CD4-positive, alpha-beta memory T cell (primary cell): ENCODE measurements around the gene DCTN4. TPM values are rescaled to one million over a fixed set of nuclear protein-coding genes. Genes with fewer than 3 reads are reported as not detected.

ENCODE experiments used
- CTCF ChIA-PET: fragments of 350-600 bp; sonication (Branson Sonifier 250); formaldehyde crosslinking; loops from one replicate; lab custom pipeline; 2021; ENCODE audit warnings: inconsistent platforms; ENCODE audit not compliant: partially characterized antibody; lab: Charles Lee
- POLR2A ChIA-PET: fragments of 350-600 bp; sonication (Branson Sonifier 250); formaldehyde crosslinking; loops from one replicate; lab custom pipeline; 2021; ENCODE audit not compliant: partially characterized antibody; lab: Charles Lee
- DNase-seq, 5 donors: peaks; one replicate each; pipeline versions ENCODE4 v3.0.0 to v3.0.0-alpha.2; 2020 to 2022; ENCODE audit warnings: mixed read lengths in 1 of 5
- H3K27ac ChIP-seq: one replicate; pipeline ENCODE4 v1.7.0; 2013; ENCODE audit warnings: low read depth, low read length
- H3K27me3 ChIP-seq: 2 replicates; pipeline ENCODE4 v1.7.0; 2013; ENCODE audit warnings: mild to moderate bottlenecking, low read length, moderate library complexity; ENCODE audit not compliant: insufficient read depth
- H3K36me3 ChIP-seq: 2 replicates; pipeline ENCODE4 v1.7.0; 2013; ENCODE audit warnings: mild to moderate bottlenecking, low read length, moderate library complexity; ENCODE audit not compliant: insufficient read depth
- H3K4me1 ChIP-seq: 2 replicates; pipeline ENCODE4 v1.7.0; 2013; ENCODE audit warnings: mild to moderate bottlenecking, low read length, moderate library complexity; ENCODE audit not compliant: insufficient read depth
- H3K4me3 ChIP-seq, 2 donors: one replicate each; pipeline ENCODE4 v1.7.0; 2013; ENCODE audit warnings: low read length in 2 of 2, mild to moderate bottlenecking in 1 of 2
- H3K9me3 ChIP-seq, 2 donors: one replicate each; pipeline ENCODE4 v1.7.0; 2013; ENCODE audit warnings: low read length in 2 of 2, control low read depth in 1 of 2; ENCODE audit not compliant: control insufficient read depth in 1 of 2
- H3K27ac Mint-ChIP-seq, 7 donors: one replicate each; pipeline ENCODE4 v1.8.0; 2020 to 2021; ENCODE audit warnings: mixed read lengths in 7 of 7, mild to moderate bottlenecking in 6 of 7, inconsistent platforms in 3 of 7, moderate library complexity in 3 of 7
- H3K27me3 Mint-ChIP-seq, 2 donors: one replicate each; pipeline ENCODE4 v1.8.0; 2020 to 2021; ENCODE audit warnings: mixed read lengths in 2 of 2
- H3K36me3 Mint-ChIP-seq, 2 donors: one replicate each; pipeline ENCODE4 v1.8.0; 2020 to 2021; ENCODE audit warnings: mixed read lengths in 2 of 2, inconsistent platforms in 1 of 2, mild to moderate bottlenecking in 1 of 2
- H3K4me1 Mint-ChIP-seq, 4 donors: one replicate each; pipeline ENCODE4 v1.8.0; 2020 to 2021; ENCODE audit warnings: mixed read lengths in 4 of 4, mild to moderate bottlenecking in 1 of 4
- H3K4me3 Mint-ChIP-seq, 8 donors: one replicate each; pipeline ENCODE4 v1.8.0; 2020 to 2021; ENCODE audit warnings: mixed read lengths in 8 of 8, mild to moderate bottlenecking in 7 of 8, moderate library complexity in 6 of 8, inconsistent platforms in 3 of 8
- H3K9me3 Mint-ChIP-seq, 8 donors: one replicate each; pipeline ENCODE4 v1.8.0; 2020 to 2021; ENCODE audit warnings: mixed read lengths in 8 of 8, mild to moderate bottlenecking in 5 of 8, inconsistent platforms in 3 of 8, moderate library complexity in 1 of 8
- intact Hi-C: fragments of 100-400 bp; cut with micrococcal nuclease; formaldehyde crosslinking; loops from one replicate; pipeline ENCODE4 v1.15.1; 2023
- polyA plus RNA-seq, 2 donors: library from polyadenylated mRNA; unstranded; fragments of 300-500 nt; fragmentation: Illumina TruSeq; gene quantifications; one replicate each; pipeline ENCODE4 v1.2.3, GENCODE V29; 2021
- total RNA-seq, 2 experiments: library from RNA; stranded (reverse); gene quantifications; one replicate each; pipeline ENCODE4 v1.2.3, GENCODE V29; 2021

Gene DCTN4
- total and polyA plus RNA-seq, 4 experiments from 2014 or later: 8.8 to 46.0 (median 27.3) TPM

DNA sequence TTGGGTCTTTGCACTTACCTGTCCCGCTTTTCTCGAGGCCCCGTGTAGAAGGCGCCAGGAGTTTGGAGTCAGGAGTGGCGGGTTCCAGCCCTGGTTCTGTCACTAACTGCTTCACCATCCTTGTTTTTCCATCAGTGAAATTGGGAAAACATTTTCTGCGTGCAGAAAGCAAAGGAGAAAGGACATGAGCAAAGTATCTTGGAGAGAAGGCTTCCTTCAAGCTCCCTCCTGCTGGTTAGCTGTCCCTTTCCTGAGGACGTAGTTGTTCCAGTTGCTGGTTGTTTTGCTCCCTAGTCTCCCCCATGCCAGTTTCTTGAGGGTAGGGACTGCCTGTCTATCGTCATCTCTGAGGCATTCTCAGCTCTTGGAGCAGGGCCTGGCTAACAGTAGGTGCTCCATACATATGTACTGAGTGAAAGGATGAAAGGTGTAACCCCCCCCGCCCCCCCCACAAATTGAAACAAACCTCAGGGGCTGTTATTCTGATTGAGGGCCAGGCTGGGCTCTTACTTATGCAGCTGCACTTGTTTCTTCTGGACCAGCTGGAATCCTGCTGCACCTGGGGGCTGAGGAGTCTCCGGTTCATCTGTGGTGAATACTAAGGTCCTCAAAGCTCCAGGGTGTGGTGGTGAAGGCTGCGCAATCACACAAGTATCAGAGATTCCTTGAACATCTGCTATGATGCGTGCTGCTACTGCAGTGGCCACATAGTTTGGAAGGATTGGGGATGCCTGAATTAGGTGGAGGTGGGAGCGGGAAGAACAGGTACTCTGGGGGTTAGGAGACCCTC, 20.8 kb upstream of the DCTN4 start:
- peak overlapping the region; percentile 60 for H3K27ac ChIP-seq

GRCh38 chr5:150778517-150779396, 19.9 kb upstream of the DCTN4 start, which contains the start of gene SMIM3:
Gene SMIM3 (plus strand): TSS chr5:150778757. CDS start chr5:150795441, 16,684 bp downstream.
- H3K4me1 Mint-ChIP-seq: peaks cover 36 to 61% (median 52%) of the 10 kb centered on the region in 4 donors
- H3K4me3 Mint-ChIP-seq: peak within 1 kb of the TSS; percentile 97 to 99 (median 98)
- no peaks in the 10 kb centered on the region for H3K27me3 ChIP-seq
- H3K9me3 ChIP-seq: no peaks in the 10 kb centered on the region
- peak within 1 kb of the TSS; percentile 93 to 99 (median 96) for H3K27ac Mint-ChIP-seq
- H3K36me3 Mint-ChIP-seq: peaks cover 0 to 5% of the 10 kb centered on the region in 2 donors
- H3K9me3 Mint-ChIP-seq: no peaks in the 10 kb centered on the region
- intact Hi-C loops: loop anchor here (1.0 to 5.0 kb wide), 6 partner anchors 20 to 320 kb away; partner anchors contain the start of gene IRGM
- peak within 1 kb of the TSS; percentile 60 for H3K27ac ChIP-seq
- POLR2A ChIA-PET: interaction anchor here (0.6 to 3.7 kb wide), 17 partner anchors 10 to 329 kb away, joined by 3 to 53 read pairs (median 5); partner anchors contain the start of genes DCTN4, IRGM, RBM22 and RPS14
- H3K4me1 ChIP-seq: peaks cover 52% of the 10 kb centered on the region
- CTCF ChIA-PET: interaction anchor here (0.6 to 6.1 kb wide), 29 partner anchors 8 to 337 kb away, joined by 3 to 87 read pairs (median 5); partner anchors contain the start of genes DCTN4, IRGM, MYOZ3 and RBM22
- no peaks in the 10 kb centered on the region for H3K36me3 ChIP-seq
- H3K4me3 ChIP-seq: peak within 1 kb of the TSS; percentile 67 to 77
- no peaks in the 10 kb centered on the region for H3K27me3 Mint-ChIP-seq
- DNase-seq: peak; percentile 59 to 70 (median 65)

More for the DNA sequence above, 20.8 kb upstream of the DCTN4 start:
- CTCF ChIA-PET: interaction anchor here (0.7 to 6.1 kb wide), 21 partner anchors 8 to 336 kb away, joined by 3 to 87 read pairs (median 5); partner anchors contain the start of genes DCTN4, IRGM, MYOZ3 and RBM22
- H3K27me3 ChIP-seq: no peaks in the 10 kb centered on the region
- Mint-ChIP-seq H3K36me3 (peaks cover 0 to 7% of the 10 kb centered on the region in 2 donors), H3K27ac (peak overlapping the region; percentile 93 to 99 (median 96)), H3K4me1 (peaks cover 41 to 69% (median 58%) of the 10 kb centered on the region in 4 donors), H3K9me3 (no peaks in the 10 kb centered on the region), H3K27me3 (no peaks in the 10 kb centered on the region), H3K4me3 (peak overlapping the region; percentile 97 to 99 (median 98))
- POLR2A ChIA-PET: interaction anchor here (1.0 to 3.7 kb wide), 8 partner anchors 9 to 330 kb away, joined by 3 to 53 read pairs (median 16); partner anchors contain the start of genes DCTN4, IRGM, RBM22 and RPS14
- H3K36me3 ChIP-seq: no peaks in the 10 kb centered on the region
- intact Hi-C loops: loop anchor here (1.0 to 5.0 kb wide), 5 partner anchors 67 to 321 kb away; partner anchors contain the start of gene IRGM
- H3K4me1 ChIP-seq: peaks cover 61% of the 10 kb centered on the region
- H3K4me3 ChIP-seq: peak overlapping the region; percentile 67 to 77
- no peak for DNase-seq
- H3K9me3 ChIP-seq: no peaks in the 10 kb centered on the region

GRCh38 chr5:150778088-150778516, 19.3 kb upstream of the DCTN4 start:
- no peaks in the 10 kb centered on the region for H3K27me3 ChIP-seq
- peaks cover 0 to 2% of the 10 kb centered on the region in 2 donors for H3K36me3 Mint-ChIP-seq
- H3K36me3 ChIP-seq: no peaks in the 10 kb centered on the region
- H3K27ac ChIP-seq: peak overlapping the region; percentile 60
- peak overlapping the region; percentile 54 to 67 for H3K4me3 ChIP-seq
- peaks cover 47% of the 10 kb centered on the region for H3K4me1 ChIP-seq
- CTCF ChIA-PET: interaction anchor here (0.7 to 6.1 kb wide), 23 partner anchors 9 to 337 kb away, joined by 3 to 87 read pairs (median 5); partner anchors contain the start of genes DCTN4, IRGM and RBM22
- H3K9me3 ChIP-seq: no peaks in the 10 kb centered on the region
- peaks cover 30 to 54% (median 46%) of the 10 kb centered on the region in 4 donors for H3K4me1 Mint-ChIP-seq
- peak overlapping the region; percentile 97 to 99 (median 98) for H3K4me3 Mint-ChIP-seq
- intact Hi-C loops: loop anchor here (1.0 to 5.0 kb wide), 3 partner anchors 20 to 319 kb away; no protein-coding TSS in a partner anchor
- POLR2A ChIA-PET: interaction anchor here (0.6 to 3.7 kb wide), 14 partner anchors 9 to 328 kb away, joined by 3 to 53 read pairs (median 5); partner anchors contain the start of genes DCTN4, IRGM, RBM22 and RPS14
- peaks cover 0 to 4% of the 10 kb centered on the region in 2 donors for H3K27me3 Mint-ChIP-seq
- H3K27ac Mint-ChIP-seq: peak overlapping the region; percentile 85 to 99 (median 91)
- H3K9me3 Mint-ChIP-seq: no peaks in the 10 kb centered on the region
- DNase-seq: no peak

- H3K27me3 ChIP-seq: no peaks in the 10 kb centered on the region
- intact Hi-C loops: loop anchor here (1.0 to 5.0 kb wide), 3 partner anchors 19 to 319 kb away; no protein-coding TSS in a partner anchor
- no peaks in the 10 kb centered on the region for H3K36me3 ChIP-seq
- peak overlapping the region; percentile 85 to 99 (median 91) for H3K27ac Mint-ChIP-seq
- H3K27ac ChIP-seq: peak overlapping the region; percentile 60
- ChIA-PET POLR2A (interaction anchor here (0.9 to 3.7 kb wide), 9 partner anchors 9 to 106 kb away, joined by 3 to 53 read pairs (median 7); partner anchors contain the start of genes DCTN4, IRGM and RBM22), CTCF (interaction anchor here (1.1 to 6.1 kb wide), 11 partner anchors 12 to 338 kb away, joined by 3 to 87 read pairs (median 10); partner anchors contain the start of genes DCTN4, IRGM and RBM22)
- H3K36me3 Mint-ChIP-seq: peaks cover 0 to 2% of the 10 kb centered on the region in 2 donors
- H3K27me3 Mint-ChIP-seq: peaks cover 0 to 4% of the 10 kb centered on the region in 2 donors
- H3K4me1 Mint-ChIP-seq: peaks cover 26 to 50% (median 42%) of the 10 kb centered on the region in 4 donors
- peaks cover 43% of the 10 kb centered on the region for H3K4me1 ChIP-seq
- H3K9me3 Mint-ChIP-seq: no peaks in the 10 kb centered on the region
- DNase-seq: no peak
- H3K9me3 ChIP-seq: no peaks in the 10 kb centered on the region
- H3K4me3 ChIP-seq: no peak overlapping the region
- H3K4me3 Mint-ChIP-seq: peak overlapping the region; percentile 97 to 99 (median 98)
These were observed 18.9 kb upstream of the DCTN4 start for GRCh38 chr5:150777685-150778084.

GRCh38 chr5:150774145-150774544, 15.3 kb upstream of the DCTN4 start:
- no peak overlapping the region for H3K4me3 Mint-ChIP-seq
- H3K36me3 ChIP-seq: no peaks in the 10 kb centered on the region
- peaks cover 10% of the 10 kb centered on the region for H3K4me1 ChIP-seq
- CTCF ChIA-PET: no interaction called here
- no peak overlapping the region for H3K27ac Mint-ChIP-seq
- peaks cover 7 to 14% (median 11%) of the 10 kb centered on the region in 4 donors for H3K4me1 Mint-ChIP-seq
- intact Hi-C loops: no loop called here
- no peaks in the 10 kb centered on the region for H3K9me3 ChIP-seq
- peaks cover 0 to 9% of the 10 kb centered on the region in 2 donors for H3K27me3 Mint-ChIP-seq
- H3K27ac ChIP-seq: no peak overlapping the region
- POLR2A ChIA-PET: no interaction called here
- no peak overlapping the region for H3K4me3 ChIP-seq
- DNase-seq: no peak
- no peaks in the 10 kb centered on the region for H3K9me3 Mint-ChIP-seq
- H3K36me3 Mint-ChIP-seq: peaks cover 0 to 2% of the 10 kb centered on the region in 2 donors
- no peaks in the 10 kb centered on the region for H3K27me3 ChIP-seq

DNA sequence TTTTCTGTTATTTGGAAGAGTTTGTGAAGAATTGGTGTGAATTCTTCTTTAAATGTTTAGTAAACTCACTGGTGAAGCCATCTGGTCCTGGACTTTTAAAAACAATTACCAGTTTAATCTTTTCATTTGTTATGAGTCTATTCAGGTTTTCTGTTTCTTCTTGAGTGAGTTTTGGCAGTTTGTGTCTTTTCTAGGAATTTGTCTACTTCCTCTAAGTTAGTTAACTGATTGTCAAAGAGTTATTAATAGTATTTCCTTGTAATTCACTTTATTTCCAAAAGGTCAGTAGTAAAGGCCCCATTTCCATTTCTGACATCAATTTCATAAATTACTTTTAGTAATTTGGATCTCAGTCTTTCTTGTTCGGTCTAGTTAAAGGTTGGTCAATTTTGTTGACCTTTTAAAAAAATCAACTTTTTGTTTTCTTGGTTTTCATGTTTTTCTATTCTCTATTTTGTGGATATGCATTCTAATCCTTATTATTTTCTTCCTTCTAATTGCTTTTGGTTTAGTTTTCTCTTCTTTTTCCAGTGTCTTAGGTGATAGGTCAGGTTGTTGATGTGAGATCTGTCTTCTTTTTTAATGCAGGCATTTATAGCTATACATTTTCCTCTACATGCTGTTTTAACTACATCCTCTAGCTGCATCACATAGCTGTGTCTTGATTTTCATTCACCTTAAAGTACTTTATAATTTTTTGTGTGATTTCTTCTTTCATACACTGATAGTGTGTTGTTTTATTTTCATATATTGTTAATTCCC, 12.4 kb upstream of the DCTN4 start:
- DNase-seq: no peak
- no peaks in the 10 kb centered on the region for H3K9me3 Mint-ChIP-seq
- Histone ChIP-seq H3K4me1 (no peaks in the 10 kb centered on the region), H3K27me3 (no peaks in the 10 kb centered on the region), H3K9me3 (no peaks in the 10 kb centered on the region), H3K4me3 (no peak overlapping the region), H3K36me3 (no peaks in the 10 kb centered on the region), H3K27ac (no peak overlapping the region)
- CTCF ChIA-PET: no interaction called here
- no peaks in the 10 kb centered on the region for H3K36me3 Mint-ChIP-seq
- POLR2A ChIA-PET: no interaction called here
- no peak overlapping the region for H3K27ac Mint-ChIP-seq
- H3K27me3 Mint-ChIP-seq: peaks cover 0 to 9% of the 10 kb centered on the region in 2 donors
- no peaks in the 10 kb centered on the region for H3K4me1 Mint-ChIP-seq
- no peak overlapping the region for H3K4me3 Mint-ChIP-seq
- intact Hi-C loops: no loop called here
